Left renal pelvis (tissue), 4 donors: ENCODE results near the gene RNLS. TPM values are rescaled to one million over a fixed set of nuclear protein-coding genes. Genes with fewer than 3 reads are reported as not detected.
"Not testable (repeated sequence)": the region's sequence is repeated elsewhere in the genome, so short reads cannot be mapped to it uniquely, and the experiment has no call there.

Source experiments
- DNase-seq, 4 donors: peaks; one replicate each; pipeline ENCODE4 v3.0.0-alpha.2; 2013; ENCODE audit warnings: low read depth in 4 of 4, low spot score in 3 of 4
- polyA plus RNA-seq, 4 donors: library from polyadenylated mRNA; unstranded; fragments of 120-200 nt; gene quantifications; one replicate each; pipeline ENCODE4 v1.2.1, GENCODE V29; 2013; ENCODE audit not compliant: insufficient read length in 4 of 4

The RNLS gene
- polyA plus RNA-seq, 4 donors = 6.8 to 17.6 (median 15.8) TPM

DNA sequence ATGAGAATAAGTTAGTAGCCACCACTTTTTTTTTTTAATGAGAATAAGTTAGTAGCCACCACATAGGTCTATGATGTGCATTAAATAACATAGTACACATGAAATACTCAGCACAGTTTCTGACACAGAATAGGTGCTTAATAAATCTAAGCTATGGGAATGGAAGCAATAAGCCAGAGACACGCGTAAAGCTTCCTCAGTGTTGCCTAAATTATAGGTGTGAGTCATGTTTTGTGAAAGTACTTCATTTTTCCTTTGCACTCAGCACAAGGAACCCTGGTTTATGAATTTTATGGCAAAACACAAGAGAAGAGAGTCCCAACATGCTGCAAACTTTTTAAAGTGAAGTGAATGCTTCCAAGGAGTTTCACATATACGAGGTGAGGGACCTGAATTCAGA, 267.4 kb downstream of the RNLS start:
- DNase-seq = no peak

DNA sequence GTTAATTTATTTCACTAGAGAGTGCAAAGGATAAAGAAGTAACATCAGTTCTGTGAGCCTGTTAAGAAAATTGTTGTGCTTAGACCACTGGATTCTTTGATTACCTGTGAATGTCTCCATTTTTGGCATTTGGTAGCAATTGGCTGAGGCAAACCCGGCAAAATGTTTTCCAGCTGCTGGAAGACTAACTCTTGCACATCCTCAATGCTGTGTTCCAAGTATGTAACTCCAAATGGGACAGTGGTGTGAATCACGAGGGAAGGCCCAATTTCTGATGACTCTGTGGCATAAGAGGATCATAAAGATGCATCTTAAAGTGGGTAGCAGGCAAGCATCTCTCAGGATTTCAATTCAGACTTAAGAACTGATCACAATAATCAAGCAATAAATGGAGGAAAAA, 268.8 kb downstream of the RNLS start:
- DNase-seq = no peak

DNA sequence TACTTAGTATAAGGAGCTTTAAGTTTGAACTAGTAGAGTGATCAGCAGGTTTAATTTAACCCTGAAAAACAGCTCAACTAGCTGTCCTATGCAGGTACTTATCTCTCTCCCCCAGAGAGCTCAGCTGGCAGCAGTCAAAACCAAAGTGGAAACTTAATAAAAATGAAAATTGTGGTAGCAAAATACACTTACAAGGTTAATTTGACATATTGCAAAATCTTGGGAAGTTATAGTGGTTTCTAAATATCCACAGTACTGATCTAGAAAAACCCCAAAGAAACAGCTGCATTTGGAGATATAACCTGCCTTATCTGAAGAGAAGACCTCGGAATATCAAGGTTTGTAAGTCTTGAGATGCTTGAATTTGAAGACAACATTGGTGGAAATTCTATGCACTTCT, 269.2 kb downstream of the RNLS start:
- no peak for DNase-seq

DNA sequence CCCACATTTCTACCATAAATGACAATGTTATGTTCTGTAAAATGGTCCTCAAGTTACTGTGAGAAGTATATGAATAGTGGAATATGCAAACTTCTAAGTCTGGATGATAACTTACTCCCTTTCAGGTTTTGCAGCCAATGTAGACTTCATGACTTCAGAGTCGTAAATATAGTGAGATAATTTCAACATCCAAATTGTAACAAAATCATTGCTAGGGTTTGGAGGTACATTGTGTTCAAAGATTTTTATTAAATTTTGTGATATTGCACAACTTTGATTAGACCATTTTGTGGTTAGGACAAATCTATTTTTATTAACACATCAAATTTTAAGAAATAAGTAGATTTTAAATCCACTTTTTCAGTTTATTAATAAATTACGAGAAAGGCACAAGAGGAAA, 270.3 kb downstream of the RNLS start:
- DNase-seq = no peak

DNA sequence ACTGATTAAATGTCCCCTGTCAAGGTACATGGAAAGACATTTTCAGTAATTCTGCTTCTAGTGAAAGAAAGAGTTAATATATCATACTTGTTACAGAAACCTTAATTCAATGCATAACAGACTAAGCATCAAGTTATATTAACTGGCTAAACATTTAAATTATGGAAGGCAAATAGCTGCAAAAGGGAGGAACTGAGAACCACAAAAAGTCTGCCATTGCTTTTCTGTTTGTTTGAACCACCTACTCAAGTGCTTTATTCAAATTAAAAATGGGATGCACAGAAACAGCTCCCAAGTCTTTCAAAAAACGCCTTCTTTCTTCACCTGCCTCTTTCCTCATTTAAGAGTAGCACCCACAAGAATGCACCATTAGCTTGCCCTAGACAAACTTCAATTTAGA, 271.9 kb downstream of the RNLS start:
- no peak for DNase-seq

DNA sequence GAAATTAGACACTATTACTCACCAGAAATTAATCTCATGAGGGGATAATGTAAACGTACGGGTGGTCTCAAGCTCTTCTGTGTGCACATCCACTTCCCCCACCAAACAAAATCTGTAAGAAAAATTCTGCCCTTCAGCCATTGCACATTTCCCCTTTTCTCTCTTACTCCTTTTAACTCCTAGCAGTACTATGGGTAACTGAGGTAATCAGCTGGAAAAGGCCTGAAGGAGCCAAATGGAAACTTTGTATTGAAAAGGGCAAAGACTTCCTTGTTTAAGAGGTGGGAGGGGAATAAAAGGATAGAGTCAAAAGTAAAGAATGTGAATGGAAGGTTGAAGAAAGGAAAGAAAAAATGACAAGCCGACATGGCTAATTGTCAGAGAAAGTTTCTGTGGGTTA, 273.8 kb downstream of the RNLS start:
- DNase-seq = no peak

DNA sequence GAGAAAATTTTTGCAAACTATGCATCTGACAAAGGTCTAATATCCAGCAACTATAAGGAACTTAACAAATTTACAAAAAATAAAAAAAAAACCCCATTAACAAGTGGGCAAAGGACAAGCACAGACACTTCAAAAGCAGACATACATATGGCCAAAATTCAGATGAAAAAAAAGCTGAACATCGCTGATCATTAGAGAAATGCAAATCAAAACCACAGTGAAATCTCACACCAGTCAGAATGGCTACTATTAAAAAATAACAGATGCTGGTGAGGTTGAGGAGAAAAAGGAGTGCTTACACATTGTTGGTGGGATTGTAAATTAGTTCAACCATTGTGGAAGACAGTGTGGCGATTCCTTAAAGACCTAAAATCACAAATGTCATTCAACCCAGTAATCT, 274.8 kb downstream of the RNLS start:
- DNase-seq = not testable (repeated sequence)

DNA sequence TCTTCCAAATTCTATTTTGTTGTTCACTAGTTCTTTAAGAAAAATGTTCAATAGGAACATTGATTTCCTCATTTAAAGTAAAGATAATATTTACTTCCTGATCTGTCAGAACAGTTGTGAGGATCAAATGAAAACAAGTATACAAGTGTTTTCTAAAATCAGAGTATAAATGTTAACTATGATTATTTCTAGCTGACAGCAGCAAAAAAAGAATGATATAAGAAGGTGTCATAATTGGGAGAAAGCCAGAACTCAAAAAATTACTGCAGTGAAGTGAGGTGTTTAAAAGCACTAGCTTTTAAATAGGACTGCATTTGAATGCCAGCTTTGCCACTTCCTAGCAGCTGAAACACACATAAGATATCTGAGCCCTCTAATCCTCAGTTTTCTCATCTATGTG, 283.3 kb downstream of the RNLS start:
- no peak for DNase-seq

DNA sequence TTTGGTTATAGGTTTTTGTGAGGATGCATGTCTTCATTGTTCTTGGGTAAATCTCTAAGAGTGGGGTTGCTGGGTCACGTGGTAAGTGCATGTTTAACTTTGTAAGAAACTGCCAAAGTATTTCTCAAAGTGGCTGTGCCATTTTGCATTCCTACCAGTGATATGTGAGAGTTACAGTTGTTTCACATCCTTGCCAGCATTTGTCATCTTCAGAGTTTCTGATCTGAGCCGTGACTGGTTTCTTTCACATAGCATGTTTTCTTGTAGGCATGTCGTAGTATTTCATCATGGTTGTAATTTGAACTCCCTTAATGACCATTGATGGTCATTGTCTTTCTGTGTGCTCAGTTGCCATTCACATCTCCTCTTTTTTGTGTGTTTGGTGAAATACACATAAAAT, 286.0 kb downstream of the RNLS start:
- no peak for DNase-seq

DNA sequence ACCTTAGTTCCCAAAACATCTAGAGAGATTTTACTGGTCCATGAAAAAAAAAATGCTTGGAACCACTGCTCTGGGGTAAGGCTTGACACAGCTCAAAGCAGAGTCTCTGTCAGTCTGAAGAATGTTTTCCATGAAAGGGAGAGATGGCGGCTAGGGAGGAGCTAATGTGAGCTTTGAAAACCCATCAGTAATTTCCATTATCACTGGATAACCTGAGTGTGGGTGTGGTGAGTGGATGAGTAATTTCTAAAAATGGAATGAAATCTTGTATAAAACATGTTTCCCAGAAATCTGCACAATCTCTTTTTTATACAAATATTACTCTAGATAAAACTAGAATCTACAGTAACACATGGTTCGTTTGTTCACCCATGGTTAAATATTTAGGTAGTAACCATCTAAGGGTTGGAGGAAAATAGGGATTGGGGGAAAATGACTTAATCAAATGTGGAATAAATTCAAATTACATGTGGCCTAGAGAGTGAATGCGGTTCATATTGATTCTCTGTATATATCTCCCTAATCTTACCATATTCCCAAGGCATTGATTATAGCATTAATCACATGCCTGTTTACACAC, 289.4 kb downstream of the RNLS start:
- DNase-seq = no peak

DNA sequence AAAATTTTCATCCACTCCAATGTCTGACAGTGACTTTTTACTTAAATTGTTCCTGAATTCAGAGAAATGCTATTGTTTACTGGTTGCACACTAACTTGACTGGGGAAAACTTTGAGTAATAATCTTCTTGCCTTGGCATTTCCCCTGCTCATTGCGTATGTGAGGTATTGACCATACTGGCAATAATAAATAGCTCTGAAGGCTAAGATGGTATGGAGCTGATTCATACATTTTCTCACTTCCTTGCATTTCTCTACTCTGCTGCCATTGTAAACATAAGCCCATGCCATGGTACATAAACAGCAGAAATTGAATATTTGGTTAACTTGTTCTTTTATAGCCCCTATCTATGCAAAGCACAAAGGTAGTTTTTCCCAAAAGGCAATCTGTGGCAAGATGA, 290.0 kb downstream of the RNLS start:
- DNase-seq = no peak

DNA sequence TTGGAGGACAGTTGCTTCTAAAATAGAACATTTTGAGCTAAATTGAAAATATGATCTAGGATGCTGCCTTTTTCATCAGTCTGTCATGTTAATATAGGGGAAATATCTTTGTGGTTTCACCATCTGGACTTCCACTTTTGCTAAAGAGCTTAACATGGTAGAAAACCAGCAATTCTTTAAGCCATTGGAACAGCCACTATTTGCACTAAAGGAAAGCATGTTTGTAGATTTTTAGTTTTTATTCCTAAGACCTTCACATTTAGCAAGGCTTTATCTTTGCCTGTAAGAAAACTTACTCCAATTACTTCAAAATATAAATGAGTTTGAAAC, 291.0 kb downstream of the RNLS start:
- DNase-seq = no peak

DNA sequence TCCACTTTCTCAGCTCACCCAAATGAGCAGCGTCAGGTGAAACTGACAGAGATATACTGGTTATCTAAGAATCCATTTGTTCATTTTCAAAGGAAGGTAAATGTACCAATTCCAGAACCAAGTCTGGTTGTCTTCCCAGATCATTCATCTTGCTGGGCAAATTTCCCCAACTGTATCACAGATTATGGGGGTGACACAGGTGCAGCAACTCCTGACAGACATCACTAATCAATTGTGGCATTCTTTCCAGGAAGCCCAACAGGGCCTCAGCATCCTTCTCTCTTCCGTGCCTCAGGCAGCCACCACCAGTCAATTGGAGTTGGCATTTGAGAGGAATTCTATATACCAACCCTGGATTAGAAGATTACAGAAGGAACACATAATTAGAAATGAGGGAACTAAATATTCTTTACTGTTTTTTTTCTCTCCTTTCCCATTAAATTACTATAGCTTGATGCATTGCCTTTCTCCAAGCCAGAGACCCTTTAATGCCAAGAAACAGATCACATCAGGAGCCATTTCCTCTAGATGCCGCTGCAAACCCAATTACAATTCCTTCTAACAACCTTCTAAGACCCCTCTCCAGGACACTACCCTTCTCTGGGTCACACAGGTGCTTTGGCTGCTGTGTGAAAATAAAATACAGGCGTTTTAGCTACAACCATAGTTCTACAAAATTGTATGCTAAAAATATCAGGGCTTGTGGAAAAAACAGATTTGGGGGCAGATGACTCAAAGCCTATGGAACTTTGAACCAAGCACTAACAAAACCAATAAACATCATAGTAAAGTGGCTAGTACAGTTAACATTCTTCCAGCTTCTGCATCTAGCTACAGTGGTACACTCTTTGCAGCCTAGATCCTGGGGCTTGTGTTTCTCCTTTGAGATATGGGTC, 291.6 kb downstream of the RNLS start:
- no peak for DNase-seq

DNA sequence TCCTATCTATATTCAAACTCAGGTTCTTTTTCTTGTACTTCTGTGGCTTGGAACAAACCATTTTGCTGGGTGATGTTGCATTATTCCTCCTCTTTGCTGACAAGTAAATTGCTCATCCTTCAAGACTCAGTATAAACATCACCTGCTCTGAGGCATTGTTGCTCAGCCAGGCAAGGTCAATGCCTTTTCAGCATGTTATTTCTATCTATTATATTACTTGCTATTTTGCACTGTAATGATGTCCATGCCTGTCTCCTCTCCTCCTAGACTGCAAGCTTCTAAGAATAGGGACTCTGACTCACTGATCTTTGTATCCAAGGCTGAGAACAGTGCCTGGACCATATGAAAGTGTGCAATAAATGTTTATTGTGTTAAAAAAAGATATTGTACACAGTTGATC, 293.8 kb downstream of the RNLS start:
- DNase-seq = no peak

DNA sequence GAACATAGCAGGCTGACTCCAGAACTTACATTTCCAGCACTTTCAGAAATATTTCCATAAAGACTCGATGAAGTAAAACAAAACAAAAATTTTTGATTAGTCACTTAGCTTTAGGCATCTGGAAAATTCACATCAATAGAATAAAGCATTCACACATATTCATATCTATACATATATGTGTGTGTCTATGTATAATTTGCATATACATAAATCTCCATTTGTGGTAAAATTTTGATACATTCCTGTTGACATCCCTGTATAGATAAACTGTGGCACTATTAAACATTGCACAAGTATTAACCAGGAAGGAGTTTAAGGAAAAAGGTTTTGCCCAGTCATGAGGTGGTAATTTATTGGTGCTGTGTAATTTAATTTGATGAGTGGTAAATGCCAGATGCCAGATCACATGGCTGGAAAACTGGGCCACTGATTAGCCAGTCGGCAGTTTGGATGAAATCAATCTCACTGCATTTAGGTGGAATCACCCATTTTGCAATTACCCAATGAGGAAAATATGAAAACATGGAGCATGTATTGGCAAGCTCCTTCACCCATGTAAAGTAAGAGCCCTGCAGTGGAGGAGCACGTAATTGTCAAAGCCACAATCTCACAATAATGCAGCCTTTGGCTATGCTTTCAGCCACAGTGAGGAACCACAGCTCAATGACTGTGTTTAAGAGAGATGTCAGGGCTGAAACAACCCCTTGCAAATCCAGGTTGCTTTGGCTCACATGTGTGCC, 294.6 kb downstream of the RNLS start:
- DNase-seq = no peak

DNA sequence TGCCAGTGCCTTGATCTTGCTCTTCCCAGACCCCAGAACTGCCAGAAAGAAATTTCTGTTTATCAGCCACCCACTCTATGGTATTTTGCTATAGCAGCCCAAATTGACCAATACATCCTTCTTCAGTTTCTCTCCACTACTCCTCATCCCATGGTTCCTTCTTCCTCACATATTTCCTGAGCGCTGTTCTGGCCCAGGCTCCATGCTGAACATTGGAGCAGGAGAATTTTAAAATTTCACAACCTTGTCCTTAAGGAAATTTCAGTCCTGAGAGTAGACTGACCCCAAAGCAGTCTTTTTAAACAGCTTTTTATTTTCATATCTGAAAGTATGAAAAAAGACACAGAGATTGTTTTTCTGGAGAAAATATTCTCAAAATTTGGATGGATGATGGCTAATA, 297.1 kb downstream of the RNLS start:
- DNase-seq = no peak

DNA sequence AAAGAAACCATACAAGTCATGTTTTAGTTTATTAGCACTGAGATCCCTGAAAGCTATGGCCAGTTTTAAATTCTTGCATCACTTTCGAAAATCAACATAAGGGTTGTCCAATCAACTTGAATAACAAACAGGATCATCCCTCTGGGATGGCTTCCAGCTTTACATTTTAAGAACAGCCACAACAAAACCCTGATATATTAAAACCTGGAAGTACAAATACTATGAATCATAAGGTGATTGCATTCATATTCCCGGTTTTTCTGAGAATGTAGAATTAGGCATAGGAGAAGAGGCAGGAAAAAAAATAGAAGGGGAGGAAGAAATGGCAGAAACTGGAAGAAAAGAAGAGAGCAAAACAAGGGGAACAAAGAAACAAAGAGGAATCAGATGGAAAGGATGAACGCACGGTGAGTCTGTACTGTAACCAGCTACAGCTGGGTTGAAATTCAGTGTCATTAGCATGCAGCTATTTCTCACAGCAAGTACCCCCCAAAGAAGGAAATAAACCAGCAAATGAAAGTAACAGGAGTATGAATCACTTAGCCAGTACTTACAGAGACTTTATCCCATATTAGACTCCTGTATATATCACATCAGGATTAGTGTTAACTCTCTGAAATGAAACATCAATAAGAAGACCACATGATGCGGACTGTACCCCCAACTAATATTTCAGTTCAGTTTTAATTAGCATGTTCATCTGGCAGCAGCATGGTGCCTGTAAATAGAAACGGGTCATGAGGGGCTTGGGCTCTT, 301.3 kb downstream of the RNLS start:
- no peak for DNase-seq

DNA sequence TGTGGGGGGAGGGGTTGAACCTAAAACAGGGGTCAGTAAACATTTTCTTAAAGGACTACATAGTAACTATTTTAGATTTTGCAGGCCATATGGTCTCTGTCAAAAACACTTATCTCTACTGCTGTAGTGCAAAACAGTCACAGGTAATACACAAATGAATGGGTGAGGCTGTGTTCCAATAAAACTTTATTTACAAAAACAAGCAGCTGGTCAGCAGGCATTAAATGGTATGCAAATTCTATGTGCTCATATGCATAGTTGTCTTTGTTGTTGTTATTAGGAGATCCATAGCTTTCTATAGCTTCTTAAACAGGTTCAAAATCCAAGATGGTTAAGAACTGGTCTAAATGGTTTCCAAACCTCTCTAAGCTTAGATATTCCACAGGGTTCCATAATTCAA, 302.6 kb downstream of the RNLS start:
- DNase-seq = no peak

DNA sequence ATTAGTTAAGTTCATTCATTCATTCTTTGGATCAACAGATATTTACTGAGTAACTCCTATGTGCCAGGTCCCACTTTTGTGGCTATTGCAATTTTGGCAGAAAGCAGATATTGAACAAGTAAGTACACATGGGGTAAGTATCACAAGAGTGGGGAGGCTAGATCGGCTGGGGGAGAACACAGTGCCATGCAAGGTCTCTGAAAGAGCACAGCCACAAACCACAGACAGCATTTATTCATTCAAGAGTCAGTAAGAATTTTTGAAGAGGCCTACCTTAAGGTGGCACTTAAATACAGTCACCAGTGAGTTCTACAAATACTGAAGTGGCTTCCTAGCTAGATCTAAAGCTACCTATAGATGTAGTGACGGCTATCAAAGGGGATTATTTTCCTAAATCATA, 304.2 kb downstream of the RNLS start:
- DNase-seq = no peak

DNA sequence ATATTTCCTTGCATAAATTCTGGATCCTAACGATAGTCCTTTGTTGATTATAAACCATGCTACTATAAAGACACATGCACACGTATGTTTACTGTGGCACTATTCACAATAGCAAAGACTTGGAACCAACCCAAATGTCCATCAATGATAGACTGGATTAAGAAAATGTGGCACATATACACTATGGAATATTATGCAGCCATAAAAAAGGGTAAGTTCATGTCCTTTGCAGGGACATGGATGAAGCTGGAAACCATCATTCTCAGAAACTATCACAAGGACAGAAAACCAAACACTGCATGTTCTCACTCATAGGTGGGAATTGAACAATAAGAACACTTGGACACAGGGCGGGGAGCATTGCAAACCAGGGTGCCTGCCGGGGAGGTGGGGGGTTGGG, 306.2 kb downstream of the RNLS start:
- DNase-seq = not testable (repeated sequence)

DNA sequence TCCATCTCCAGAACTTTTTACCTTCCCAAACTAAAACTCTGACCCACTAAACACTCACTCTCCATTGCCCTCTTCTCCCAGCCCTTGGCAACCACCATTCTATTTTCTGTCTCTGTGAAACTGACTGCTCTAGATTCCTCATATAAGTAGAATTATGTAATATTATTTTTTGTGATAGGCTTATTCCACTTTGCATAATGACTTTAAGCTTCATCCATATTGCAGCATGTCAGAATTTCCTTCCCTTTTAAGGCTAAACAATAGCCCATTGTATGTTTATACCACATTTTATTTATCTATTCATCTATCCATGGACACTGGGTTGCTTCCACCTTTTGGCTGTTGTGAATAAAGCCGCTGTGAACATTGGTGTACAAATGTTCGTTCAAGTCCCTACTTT, 308.8 kb downstream of the RNLS start:
- no peak for DNase-seq
